HFFc6 (cell line): ENCODE results near the gene NXF1. TPM values are rescaled to one million over a fixed set of nuclear protein-coding genes. Genes with fewer than 3 reads are reported as not detected.
"Not testable (repeated sequence)": the region's sequence is repeated elsewhere in the genome, so short reads cannot be mapped to it uniquely, and the experiment has no call there.

Experiments
- DNase-seq: peaks from one replicate; pipeline ENCODE4 v3.0.0-alpha.2; 2018
- H3K27ac Mint-ChIP-seq: 2 replicates; pipeline ENCODE4 v1.8.0; 2020; ENCODE audit warnings: mild to moderate bottlenecking, mixed read lengths
- H3K27me3 Mint-ChIP-seq: 2 replicates; pipeline ENCODE4 v1.8.0; 2021; ENCODE audit warnings: mild to moderate bottlenecking, moderate library complexity, mixed read lengths; ENCODE audit not compliant: insufficient read depth
- H3K36me3 Mint-ChIP-seq: 2 replicates; pipeline ENCODE4 v1.8.0; 2021; ENCODE audit warnings: low read depth, mixed read lengths
- H3K4me1 Mint-ChIP-seq: 2 replicates; pipeline ENCODE4 v1.8.0; 2020; ENCODE audit warnings: low read depth, mixed read lengths
- H3K4me3 Mint-ChIP-seq: 2 replicates; pipeline ENCODE4 v1.8.0; 2020; ENCODE audit warnings: mild to moderate bottlenecking, moderate library complexity, mixed read lengths
- H3K9me3 Mint-ChIP-seq: 2 replicates; pipeline ENCODE4 v1.8.0; 2020; ENCODE audit warnings: mild to moderate bottlenecking, mixed read lengths
- CTCF ChIP-seq: fragments of 200-600 bp; sonication (generic); IDR thresholded peaks from 2 replicates; pipeline ENCODE4 v1.5.0; 2021; ENCODE audit warnings: antibody characterized with exemption, mild to moderate bottlenecking
- total RNA-seq, 6 experiments: library from RNA; stranded (reverse); fragmentation: NEBNext Ultra II Directional; extraction: Animal tissue kit (Norgen Biotek cat#: 25700); gene quantifications; 2 replicates in 1 of 6; 3 replicates in 5 of 6; pipeline ENCODE4 v1.2.3, GENCODE V29; 2021

The NXF1 gene
- total RNA-seq, 6 experiments from 2014 or later = 51.5 to 57.7 (median 55.0) TPM

- Mint-ChIP-seq H3K4me3 (no peak overlapping the region), H3K27ac (no peak overlapping the region)
Observed at GRCh38 chr11:62835336-62835735, 30.1 kb upstream of the NXF1 start.

GRCh38 chr11:62832336-62833234 is 27.3 kb upstream of the NXF1 start, which contains the start of gene TEX54:
TEX54 (minus strand) TSS chr11:62832841.
- Mint-ChIP-seq H3K36me3 (peaks cover 27% of the 10 kb centered on the region), H3K4me1 (peaks cover 39% of the 10 kb centered on the region), H3K27ac (peak within 1 kb of the TSS; percentile 99), H3K9me3 (no peaks in the 10 kb centered on the region), H3K4me3 (peak within 1 kb of the TSS; percentile 95), H3K27me3 (peaks cover 9% of the 10 kb centered on the region)
- no peak for TF ChIP-seq CTCF
- DNase-seq = no peak

More at GRCh38 chr11:62835336-62835735, 30.1 kb upstream of the NXF1 start:
- Mint-ChIP-seq H3K36me3 (peaks cover 32% of the 10 kb centered on the region), H3K27me3 (peaks cover 17% of the 10 kb centered on the region), H3K9me3 (no peaks in the 10 kb centered on the region), H3K4me1 (peaks cover 47% of the 10 kb centered on the region)
- no peak for TF ChIP-seq CTCF
- no peak for DNase-seq

GRCh38 chr11:62831520-62832335 is 26.5 kb upstream of the NXF1 start, which contains the start of gene STX5:
STX5 (minus strand) TSS chr11:62832051; CDS start chr11:62831243, 808 bp downstream.
- Mint-ChIP-seq H3K4me1 (peaks cover 35% of the 10 kb centered on the region), H3K4me3 (peak within 1 kb of the TSS; percentile 95), H3K9me3 (no peaks in the 10 kb centered on the region), H3K27me3 (peaks cover 7% of the 10 kb centered on the region), H3K36me3 (peaks cover 31% of the 10 kb centered on the region), H3K27ac (peak within 1 kb of the TSS; percentile 99)
- TF ChIP-seq CTCF = no peak
- DNase-seq = peak; percentile 97

- no peak for TF ChIP-seq CTCF
- Mint-ChIP-seq H3K4me1 (peaks cover 35% of the 10 kb centered on the region), H3K36me3 (peaks cover 31% of the 10 kb centered on the region), H3K4me3 (peak overlapping the region; percentile 95), H3K27ac (peak overlapping the region; percentile 99), H3K9me3 (no peaks in the 10 kb centered on the region), H3K27me3 (peaks cover 7% of the 10 kb centered on the region)
- DNase-seq = no peak
Observed at GRCh38 chr11:62830904-62831519, 25.8 kb upstream of the NXF1 start.

- H3K27me3 Mint-ChIP-seq, H3K4me3 Mint-ChIP-seq, DNase-seq, H3K27ac Mint-ChIP-seq, H3K9me3 Mint-ChIP-seq: not testable (repeated sequence)
- peaks cover 21% of the 10 kb centered on the region for H3K4me1 Mint-ChIP-seq
- H3K36me3 Mint-ChIP-seq = peaks cover 34% of the 10 kb centered on the region
Observed at GRCh38 chr11:62828130-62828529, 22.9 kb upstream of the NXF1 start.
